HepG2 (cell line): Measurements from ENCODE around the gene LRRC3B. TPM values are rescaled to one million over a fixed set of nuclear protein-coding genes. Genes with fewer than 3 reads are reported as not detected.

Experiments used
- ATAC-seq: fragments of 200-7000 bp; cut with Tn5 transposase; 3 replicates; pipeline ENCODE4 v1.9.1; 2020; ENCODE audit warnings: mild to moderate bottlenecking, moderate library complexity
- BruUV-seq: library from RNA; stranded (reverse); fragments of 400-500 nt; replicated peaks from 2 replicates; lab custom pipeline; 2021; lab: Mats Ljungman, UMichigan
- CTCF ChIA-PET: fragments of 300-600 bp; formaldehyde crosslinking; extraction: SDS; loops from one replicate; lab custom pipeline; 2021; ENCODE audit warnings: low total read pairs, inconsistent platforms, low intra/inter-chr PET ratio; lab: Yijun Ruan, JAX
- POLR2A ChIA-PET: fragments of 350-600 bp; sonication (Branson Sonifier 250); formaldehyde crosslinking; loops from one replicate; lab custom pipeline; 2020; ENCODE audit warnings: antibody characterized with exemption, inconsistent platforms; lab: Yijun Ruan, JAX
- DNase-seq: peaks from one replicate; pipeline ENCODE4 v3.0.0-alpha.2; 2015; ENCODE audit warnings: low spot score
- FAIRE-seq: peaks from 3 replicates; lab custom pipeline; 2011; peaks lifted over from hg19 to GRCh38; lab: Jason Lieb, UNC
- H2AFZ ChIP-seq: one replicate; pipeline ENCODE4 v1.6.1; 2011; ENCODE audit warnings: low read length, inconsistent platforms
- H3K27ac ChIP-seq: fragments of 300-600 bp; 3 replicates; pipeline ENCODE4 v1.8.0; 2011; ENCODE audit warnings: mixed run types, mild to moderate bottlenecking, mixed read lengths, low read length, inconsistent platforms; ENCODE audit not compliant: insufficient read depth; ENCODE audit errors: extremely low read length
- H3K27me3 ChIP-seq, 2 experiments: fragments of 200-600 bp in 1 of 2; 2 replicates in 1 of 2; 3 replicates in 1 of 2; pipeline versions ENCODE4 v1.6.0 to v1.8.0; 2011; ENCODE audit warnings: low read length in 2 of 2, mild to moderate bottlenecking in 2 of 2, moderate library complexity in 2 of 2, inconsistent platforms in 1 of 2; ENCODE audit not compliant: insufficient read depth in 2 of 2, control insufficient read depth in 1 of 2
- H3K36me3 ChIP-seq, 2 experiments: fragments of 200-600 bp in 1 of 2; replicated peaks in 1 of 2; 2 replicates in 1 of 2; 3 replicates in 1 of 2; pipeline versions ENCODE4 v1.5.1 to v1.8.0; 2011; ENCODE audit warnings: low read length in 2 of 2, inconsistent platforms in 1 of 2; ENCODE audit not compliant: insufficient read depth in 2 of 2, control insufficient read depth in 1 of 2
- H3K4me1 ChIP-seq: 2 replicates; pipeline ENCODE4 v1.5.1; 2012; ENCODE audit warnings: low read length, inconsistent platforms; ENCODE audit not compliant: insufficient read depth
- H3K4me2 ChIP-seq: 2 replicates; pipeline ENCODE4 v1.6.0; 2011; ENCODE audit warnings: low read depth, low read length, inconsistent platforms
- H3K4me3 ChIP-seq, 3 experiments: fragments of 200-600 bp in 1 of 3; sonication (generic), shearing (Covaris generic) in 1 of 3; replicated peaks in 1 of 3; 2 replicates each; pipeline ENCODE4 v1.5.1; 2011 to 2016; ENCODE audit warnings: low read length in 3 of 3, inconsistent platforms in 2 of 3, low read depth in 2 of 3, mild to moderate bottlenecking in 2 of 3, control low read depth in 1 of 3, mixed read lengths in 1 of 3; ENCODE audit not compliant: insufficient read depth in 1 of 3
- H3K79me2 ChIP-seq: one replicate; pipeline ENCODE4 v1.6.1; 2011; ENCODE audit warnings: low read length, inconsistent platforms; ENCODE audit not compliant: insufficient read depth
- H3K9ac ChIP-seq: 2 replicates; pipeline ENCODE4 v1.6.0; 2011; ENCODE audit warnings: mild to moderate bottlenecking, low read depth, low read length, inconsistent platforms; ENCODE audit not compliant: insufficient read depth
- H3K9me3 ChIP-seq: 2 replicates; pipeline ENCODE4 v1.5.1; 2012; ENCODE audit warnings: mild to moderate bottlenecking, low read length
- H4K20me1 ChIP-seq: 2 replicates; pipeline ENCODE4 v1.6.0; 2011; ENCODE audit warnings: inconsistent platforms, mild to moderate bottlenecking, low read length, moderate library complexity; ENCODE audit not compliant: insufficient read depth
- BORCS8-MEF2B ChIP-seq: sonication (generic); formaldehyde crosslinking; IDR thresholded peaks from 2 replicates; pipeline ENCODE4 v1.8.0; 2022; ENCODE audit warnings: mild to moderate bottlenecking, missing genetic modification reagents
- CEBPZ ChIP-seq: IDR thresholded peaks from 2 replicates; pipeline ENCODE4 v1.6.1; 2012; ENCODE audit warnings: low read length, improper control_type of control experiment
- FOXK2 ChIP-seq: fragments of 450-650 bp; IDR thresholded peaks from 2 replicates; pipeline ENCODE4 v1.6.1; 2016
- IKZF1 ChIP-seq: fragments of 450-650 bp; IDR thresholded peaks from 2 replicates; pipeline ENCODE4 v1.7.1; 2016
- SIX1 ChIP-seq: sonication (generic); formaldehyde crosslinking; IDR thresholded peaks from 2 replicates; pipeline ENCODE4 v1.4.0; 2020; ENCODE audit warnings: missing genetic modification reagents, borderline replicate concordance
- ZNF12 ChIP-seq: sonication (generic); formaldehyde crosslinking; IDR thresholded peaks from 2 replicates; pipeline ENCODE4 v1.5.0; 2020; ENCODE audit warnings: missing genetic modification reagents
- ZNF282 ChIP-seq: fragments of 450-650 bp; IDR thresholded peaks from 2 replicates; pipeline ENCODE4 v1.6.1; 2018; ENCODE audit not compliant: partially characterized antibody
- ZNF570 ChIP-seq: sonication (generic); formaldehyde crosslinking; IDR thresholded peaks from 2 replicates; pipeline ENCODE4 v1.4.0; 2020; ENCODE audit warnings: mild to moderate bottlenecking, missing genetic modification reagents, borderline replicate concordance
- ZNF577 ChIP-seq: sonication (generic); formaldehyde crosslinking; IDR thresholded peaks from 2 replicates; pipeline ENCODE4 v1.4.0; 2020; ENCODE audit warnings: mild to moderate bottlenecking, low read depth, missing genetic modification reagents, borderline replicate concordance
- ZNF775 ChIP-seq: sonication (generic); formaldehyde crosslinking; IDR thresholded peaks from 2 replicates; pipeline ENCODE4 v1.4.0; 2020; ENCODE audit warnings: missing genetic modification reagents, mild to moderate bottlenecking, moderate library complexity, borderline replicate concordance
- WGBS: methylation state at CpG from one replicate; pipeline ENCODE4 v1.1.6; 2017; ENCODE audit warnings: low lambda C conversion rate; 5-methylcytosine and 5-hydroxymethylcytosine counted together
- in situ Hi-C: cut with HindIII; loops from 2 replicates; pipeline ENCODE4 v1.10.0; 2017; ENCODE audit warnings: low pct_unique_long_range_greater_than_20kb; ENCODE audit not compliant: extremely low pct_ligation_motif_present
- intact Hi-C: fragments of 100-400 bp; cut with micrococcal nuclease; formaldehyde crosslinking; loops from one replicate; pipeline ENCODE4 v1.10.0; 2022; ENCODE audit not compliant: unreplicated experiment
- polyA plus RNA-seq, 8 experiments: library from polyadenylated mRNA; depleted of rRNA in 3 of 8; stranded (reverse) in 7 of 8; unstranded in 1 of 8; fragments of >200 nt; fragmentation: Illumina TruSeq in 4 of 8; extraction: Trizol in 4 of 8; gene quantifications; 2 replicates each; pipeline versions ENCODE4 v1.2.1 to v1.2.3, GENCODE V29; 2011 to 2016; ENCODE audit warnings: low read depth in 4 of 8, missing spikeins in 1 of 8, mixed read lengths in 1 of 8; ENCODE audit not compliant: insufficient read depth in 1 of 8
- total RNA-seq, 5 experiments: library from RNA; depleted of rRNA; stranded (reverse); fragments of >200 nt; fragmentation: Illumina TruSeq; extraction: Trizol; gene quantifications; 2 replicates each; pipeline ENCODE4 v1.2.3, GENCODE V29; 2016; ENCODE audit warnings: low read depth in 1 of 5
- TF ChIP-seq, protein P1 (sequence below): sonication (generic); formaldehyde crosslinking; IDR thresholded peaks from one replicate; pipeline ENCODE4 v1.5.1; 2020; ENCODE audit warnings: mild to moderate bottlenecking, missing genetic modification reagents; ENCODE audit errors: not compliant biosample characterization
- TF ChIP-seq, protein P2 (sequence below): sonication (generic); formaldehyde crosslinking; conservative IDR thresholded peaks from 2 replicates; pipeline ENCODE4 v1.4.0; 2020; ENCODE audit warnings: missing genetic modification reagents

Gene LRRC3B
- total and polyA plus RNA-seq, 2 of the 13 experiments (the other 11 are each of a cell fraction or from before 2014, with no cell fraction given) = not detected

DNA sequence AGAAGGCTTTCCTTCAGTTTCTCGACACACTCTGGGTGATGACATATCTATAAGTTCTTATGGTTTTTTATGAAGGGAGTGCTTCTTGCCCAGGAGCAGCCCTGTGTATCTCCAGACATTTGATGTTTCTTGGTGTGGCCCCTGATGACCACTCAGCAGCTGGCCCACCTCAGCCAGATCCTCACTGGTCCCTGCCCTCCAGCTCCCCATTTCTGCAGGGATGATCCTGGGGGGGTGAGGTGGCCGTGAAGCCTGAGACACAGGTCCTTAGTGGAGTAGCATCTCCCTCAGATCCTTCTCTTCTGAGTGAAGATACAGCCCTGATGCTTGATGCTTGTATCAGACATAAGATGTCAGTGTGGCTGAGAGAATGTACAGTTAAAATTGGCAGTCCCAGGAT, 127.7 kb downstream of the LRRC3B start:
- ATAC-seq (no peak), FAIRE-seq (no peak), DNase-seq (no peak)
- Histone ChIP-seq H3K9me3 (peaks cover 9% of the 10 kb centered on the region), H3K4me2 (no peak overlapping the region), H3K27ac (no peak overlapping the region), H3K27me3 (no peaks in the 10 kb centered on the region), H3K36me3 (no peaks in the 10 kb centered on the region), H3K4me3 (no peak overlapping the region), H2AFZ (no peak overlapping the region), H3K4me1 (no peaks in the 10 kb centered on the region), H3K79me2 (no peaks in the 10 kb centered on the region), H4K20me1 (no peaks in the 10 kb centered on the region), H3K9ac (no peak overlapping the region)
- TF ChIP-seq ZNF775 (CRISPR knock-in tag) (no peak), ZNF282 (no peak), IKZF1 (no peak), SIX1 (no peak), ZNF570 (CRISPR knock-in tag) (no peak), ZNF12 (CRISPR knock-in tag) (no peak), BORCS8-MEF2B (no peak), FOXK2 (no peak), ZNF577 (CRISPR knock-in tag) (no peak), CEBPZ (no peak)
- TF ChIP-seq, protein P1, sequence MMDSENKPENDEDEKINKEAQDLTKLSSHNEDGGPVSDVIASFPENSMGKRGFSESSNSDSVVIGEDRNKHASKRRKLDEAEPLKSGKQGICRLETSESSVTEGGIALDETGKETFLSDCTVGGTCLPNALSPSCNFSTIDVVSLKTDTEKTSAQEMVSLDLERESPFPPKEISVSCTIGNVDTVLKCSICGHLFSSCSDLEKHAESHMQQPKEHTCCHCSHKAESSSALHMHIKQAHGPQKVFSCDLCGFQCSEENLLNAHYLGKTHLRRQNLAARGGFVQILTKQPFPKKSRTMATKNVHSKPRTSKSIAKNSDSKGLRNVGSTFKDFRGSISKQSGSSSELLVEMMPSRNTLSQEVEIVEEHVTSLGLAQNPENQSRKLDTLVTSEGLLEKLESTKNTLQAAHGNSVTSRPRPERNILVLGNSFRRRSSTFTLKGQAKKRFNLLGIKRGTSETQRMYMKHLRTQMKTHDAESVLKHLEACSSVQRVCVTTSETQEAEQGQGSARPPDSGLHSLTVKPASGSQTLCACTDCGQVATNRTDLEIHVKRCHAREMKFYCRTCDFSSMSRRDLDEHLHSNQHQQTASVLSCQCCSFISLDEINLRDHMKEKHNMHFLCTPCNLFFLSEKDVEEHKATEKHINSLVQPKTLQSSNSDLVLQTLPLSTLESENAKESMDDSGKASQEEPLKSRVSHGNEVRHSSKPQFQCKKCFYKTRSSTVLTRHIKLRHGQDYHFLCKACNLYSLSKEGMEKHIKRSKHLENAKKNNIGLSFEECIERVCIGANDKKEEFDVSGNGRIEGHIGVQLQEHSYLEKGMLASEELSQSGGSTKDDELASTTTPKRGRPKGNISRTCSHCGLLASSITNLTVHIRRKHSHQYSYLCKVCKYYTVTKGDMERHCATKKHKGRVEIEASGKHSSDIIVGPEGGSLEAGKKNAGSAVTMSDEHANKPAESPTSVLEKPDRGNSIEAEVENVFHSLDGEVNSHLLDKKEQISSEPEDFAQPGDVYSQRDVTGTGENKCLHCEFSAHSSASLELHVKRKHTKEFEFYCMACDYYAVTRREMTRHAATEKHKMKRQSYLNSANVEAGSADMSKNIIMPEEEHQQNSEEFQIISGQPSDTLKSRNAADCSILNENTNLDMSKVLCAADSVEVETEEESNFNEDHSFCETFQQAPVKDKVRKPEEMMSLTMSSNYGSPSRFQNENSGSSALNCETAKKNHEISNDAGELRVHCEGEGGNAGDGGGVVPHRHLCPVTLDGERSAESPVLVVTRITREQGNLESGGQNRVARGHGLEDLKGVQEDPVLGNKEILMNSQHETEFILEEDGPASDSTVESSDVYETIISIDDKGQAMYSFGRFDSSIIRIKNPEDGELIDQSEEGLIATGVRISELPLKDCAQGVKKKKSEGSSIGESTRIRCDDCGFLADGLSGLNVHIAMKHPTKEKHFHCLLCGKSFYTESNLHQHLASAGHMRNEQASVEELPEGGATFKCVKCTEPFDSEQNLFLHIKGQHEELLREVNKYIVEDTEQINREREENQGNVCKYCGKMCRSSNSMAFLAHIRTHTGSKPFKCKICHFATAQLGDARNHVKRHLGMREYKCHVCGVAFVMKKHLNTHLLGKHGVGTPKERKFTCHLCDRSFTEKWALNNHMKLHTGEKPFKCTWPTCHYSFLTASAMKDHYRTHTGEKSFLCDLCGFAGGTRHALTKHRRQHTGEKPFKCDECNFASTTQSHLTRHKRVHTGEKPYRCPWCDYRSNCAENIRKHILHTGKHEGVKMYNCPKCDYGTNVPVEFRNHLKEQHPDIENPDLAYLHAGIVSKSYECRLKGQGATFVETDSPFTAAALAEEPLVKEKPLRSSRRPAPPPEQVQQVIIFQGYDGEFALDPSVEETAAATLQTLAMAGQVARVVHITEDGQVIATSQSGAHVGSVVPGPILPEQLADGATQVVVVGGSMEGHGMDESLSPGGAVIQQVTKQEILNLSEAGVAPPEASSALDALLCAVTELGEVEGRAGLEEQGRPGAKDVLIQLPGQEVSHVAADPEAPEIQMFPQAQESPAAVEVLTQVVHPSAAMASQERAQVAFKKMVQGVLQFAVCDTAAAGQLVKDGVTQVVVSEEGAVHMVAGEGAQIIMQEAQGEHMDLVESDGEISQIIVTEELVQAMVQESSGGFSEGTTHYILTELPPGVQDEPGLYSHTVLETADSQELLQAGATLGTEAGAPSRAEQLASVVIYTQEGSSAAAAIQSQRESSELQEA = no peak
- TF ChIP-seq, protein P2, sequence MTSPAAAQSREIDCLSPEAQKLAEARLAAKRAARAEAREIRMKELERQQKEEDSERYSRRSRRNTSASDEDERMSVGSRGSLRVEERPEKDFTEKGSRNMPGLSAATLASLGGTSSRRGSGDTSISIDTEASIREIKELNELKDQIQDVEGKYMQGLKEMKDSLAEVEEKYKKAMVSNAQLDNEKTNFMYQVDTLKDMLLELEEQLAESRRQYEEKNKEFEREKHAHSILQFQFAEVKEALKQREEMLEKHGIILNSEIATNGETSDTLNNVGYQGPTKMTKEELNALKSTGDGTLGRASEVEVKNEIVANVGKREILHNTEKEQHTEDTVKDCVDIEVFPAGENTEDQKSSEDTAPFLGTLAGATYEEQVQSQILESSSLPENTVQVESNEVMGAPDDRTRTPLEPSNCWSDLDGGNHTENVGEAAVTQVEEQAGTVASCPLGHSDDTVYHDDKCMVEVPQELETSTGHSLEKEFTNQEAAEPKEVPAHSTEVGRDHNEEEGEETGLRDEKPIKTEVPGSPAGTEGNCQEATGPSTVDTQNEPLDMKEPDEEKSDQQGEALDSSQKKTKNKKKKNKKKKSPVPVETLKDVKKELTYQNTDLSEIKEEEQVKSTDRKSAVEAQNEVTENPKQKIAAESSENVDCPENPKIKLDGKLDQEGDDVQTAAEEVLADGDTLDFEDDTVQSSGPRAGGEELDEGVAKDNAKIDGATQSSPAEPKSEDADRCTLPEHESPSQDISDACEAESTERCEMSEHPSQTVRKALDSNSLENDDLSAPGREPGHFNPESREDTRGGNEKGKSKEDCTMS (CRISPR knock-in tag) = no peak
- no TSS peak for BruUV-seq
- intact Hi-C loops (no loop called here), in situ Hi-C loops (no loop called here)
- ChIA-PET POLR2A (no interaction called here), CTCF (no interaction called here)
- 0% methylated on average over 1 of the region's 2 CpGs for WGBS
